ENCODE data around the gene DTX3.
A peak's percentile ranks its signal among the peaks of the same experiment; 100 is the strongest.

Gene DTX3

DNA sequence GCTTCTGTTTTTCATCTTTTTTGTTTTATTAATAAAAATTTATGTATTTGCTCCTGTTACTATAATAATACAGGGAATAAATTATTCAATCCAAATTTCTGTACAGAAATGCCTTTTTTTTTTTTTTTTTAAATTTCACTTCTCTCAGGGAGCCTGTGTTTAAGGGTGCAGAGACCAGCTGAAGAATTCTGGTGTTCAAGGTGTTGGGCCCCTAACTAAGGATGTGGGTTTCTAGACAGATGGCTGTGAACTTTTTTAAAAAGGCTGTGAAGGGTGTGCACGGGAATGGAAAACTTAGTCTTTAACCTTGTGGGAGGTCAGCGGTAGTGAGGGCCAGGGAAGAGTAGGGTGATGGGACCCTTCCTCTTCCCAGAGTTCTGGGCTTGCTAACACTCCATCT lies 1.3 kb upstream of the DTX3 start:
- TF ChIP-seq, protein P1, sequence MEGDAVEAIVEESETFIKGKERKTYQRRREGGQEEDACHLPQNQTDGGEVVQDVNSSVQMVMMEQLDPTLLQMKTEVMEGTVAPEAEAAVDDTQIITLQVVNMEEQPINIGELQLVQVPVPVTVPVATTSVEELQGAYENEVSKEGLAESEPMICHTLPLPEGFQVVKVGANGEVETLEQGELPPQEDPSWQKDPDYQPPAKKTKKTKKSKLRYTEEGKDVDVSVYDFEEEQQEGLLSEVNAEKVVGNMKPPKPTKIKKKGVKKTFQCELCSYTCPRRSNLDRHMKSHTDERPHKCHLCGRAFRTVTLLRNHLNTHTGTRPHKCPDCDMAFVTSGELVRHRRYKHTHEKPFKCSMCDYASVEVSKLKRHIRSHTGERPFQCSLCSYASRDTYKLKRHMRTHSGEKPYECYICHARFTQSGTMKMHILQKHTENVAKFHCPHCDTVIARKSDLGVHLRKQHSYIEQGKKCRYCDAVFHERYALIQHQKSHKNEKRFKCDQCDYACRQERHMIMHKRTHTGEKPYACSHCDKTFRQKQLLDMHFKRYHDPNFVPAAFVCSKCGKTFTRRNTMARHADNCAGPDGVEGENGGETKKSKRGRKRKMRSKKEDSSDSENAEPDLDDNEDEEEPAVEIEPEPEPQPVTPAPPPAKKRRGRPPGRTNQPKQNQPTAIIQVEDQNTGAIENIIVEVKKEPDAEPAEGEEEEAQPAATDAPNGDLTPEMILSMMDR (IDR thresholded peaks at IDR 0.05; ENCODE audit: extremely low read depth, missing control alignments), result no peak
- DNase-seq (ENCODE audit: low spot score), result no peak

DNA sequence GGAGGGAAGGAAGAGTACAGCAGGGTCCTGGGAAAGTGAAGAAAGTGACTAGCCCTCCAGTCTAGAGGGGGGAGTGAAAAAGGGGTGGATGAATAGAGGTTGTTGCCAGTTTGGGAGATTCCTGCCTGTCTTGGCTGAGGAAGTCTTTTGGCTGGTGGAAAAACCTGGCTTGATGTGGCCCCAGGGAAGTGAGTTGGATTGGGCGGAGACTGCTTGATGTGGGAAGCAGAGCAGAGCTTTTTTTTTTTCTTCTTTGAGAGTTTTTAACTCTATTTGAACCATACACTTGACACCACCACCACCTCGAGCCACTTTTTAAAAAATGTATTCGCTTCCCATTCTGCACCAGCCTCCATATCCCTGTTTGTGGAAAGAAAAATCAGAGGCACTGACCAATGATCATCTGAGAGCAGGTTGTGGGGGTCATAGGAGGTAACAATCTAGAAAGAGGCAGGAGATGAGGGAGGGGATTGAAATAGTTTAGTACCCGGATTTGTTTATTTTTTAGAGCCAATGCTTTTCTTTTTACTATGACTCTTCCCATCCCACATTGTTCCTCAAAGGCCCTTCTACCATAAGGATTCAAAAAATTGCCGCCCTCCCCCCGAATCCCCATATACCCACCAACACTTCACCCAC lies 690 bp upstream of the DTX3 start:
- DNase-seq (ENCODE audit: low spot score), result no peak
- TF ChIP-seq, protein P1 (IDR thresholded peaks at IDR 0.05; ENCODE audit: extremely low read depth, missing control alignments), result no peak

DNA sequence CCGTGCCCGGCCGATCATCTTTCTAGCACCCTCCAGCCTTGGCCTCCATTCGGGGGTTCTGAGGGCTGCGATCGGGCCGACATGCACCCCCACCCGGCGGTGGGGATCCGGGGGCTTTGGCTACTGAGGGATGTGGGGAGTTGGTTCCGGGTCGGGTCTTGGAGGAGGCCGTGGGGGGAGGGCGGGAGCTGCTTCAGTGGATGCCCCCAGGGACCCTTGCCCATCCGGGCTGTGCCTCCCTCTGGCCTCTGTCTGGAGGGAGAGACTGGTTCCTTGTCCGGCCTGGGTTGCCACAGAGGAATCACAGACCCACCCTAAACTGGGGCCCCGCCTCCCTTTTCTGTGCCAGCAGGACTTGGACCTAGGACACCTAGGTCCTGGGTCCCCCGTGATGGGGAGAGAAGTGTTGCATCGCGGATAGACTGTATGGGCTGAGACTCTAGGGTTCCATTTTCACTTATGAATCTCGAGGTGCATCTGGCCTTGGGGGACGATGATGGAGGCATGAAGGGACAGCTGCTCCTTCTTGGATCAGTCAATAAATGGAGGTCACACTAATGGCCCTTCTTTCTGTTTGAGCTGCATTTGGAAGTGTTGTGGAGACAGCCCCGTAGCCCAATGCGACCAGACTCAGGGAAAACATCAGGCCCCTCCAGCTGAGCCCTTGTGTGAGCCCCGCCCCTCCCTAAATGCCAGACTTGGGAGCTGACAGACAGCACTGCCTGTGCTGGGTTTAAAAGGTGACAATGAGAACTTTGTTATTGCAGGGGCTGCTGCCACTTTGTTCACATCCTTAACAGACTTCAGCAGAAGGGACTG lies 577 bp downstream of the DTX3 start:
- TF ChIP-seq, protein P1 (IDR thresholded peaks at IDR 0.05; ENCODE audit: extremely low read depth, missing control alignments), result no peak
- DNase-seq (ENCODE audit: low spot score), result peak; percentile 53

- TF ChIP-seq, protein P1 (IDR thresholded peaks at IDR 0.05; ENCODE audit: extremely low read depth, missing control alignments), result no peak
- DNase-seq (ENCODE audit: low spot score), result no peak
Observed at GRCh38 chr12:57605811-57606311, 1.2 kb downstream of the DTX3 start.

- TF ChIP-seq, protein P1 (IDR thresholded peaks at IDR 0.05; ENCODE audit: extremely low read depth, missing control alignments), result no peak
- no peak for DNase-seq (ENCODE audit: low spot score)
Observed at GRCh38 chr12:57606399-57606798, 1.8 kb downstream of the DTX3 start.

DNA sequence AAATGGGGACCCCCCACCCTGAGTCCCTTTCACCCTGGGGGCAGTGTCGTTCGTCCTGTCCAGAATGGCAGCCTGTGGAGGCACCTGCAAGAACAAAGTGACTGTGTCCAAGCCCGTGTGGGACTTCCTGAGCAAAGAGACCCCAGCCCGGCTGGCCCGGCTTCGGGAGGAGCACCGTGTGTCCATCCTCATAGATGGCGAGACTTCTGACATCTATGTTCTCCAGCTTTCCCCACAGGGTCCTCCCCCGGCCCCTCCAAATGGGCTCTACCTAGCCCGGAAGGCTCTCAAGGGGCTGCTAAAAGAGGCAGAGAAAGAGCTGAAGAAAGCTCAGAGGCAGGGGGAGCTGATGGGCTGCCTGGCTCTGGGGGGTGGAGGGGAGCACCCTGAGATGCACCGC lies 2.2 kb downstream of the DTX3 start:
- no peak for DNase-seq (ENCODE audit: low spot score)
- TF ChIP-seq, protein P1 (IDR thresholded peaks at IDR 0.05; ENCODE audit: extremely low read depth, missing control alignments), result no peak

DNA sequence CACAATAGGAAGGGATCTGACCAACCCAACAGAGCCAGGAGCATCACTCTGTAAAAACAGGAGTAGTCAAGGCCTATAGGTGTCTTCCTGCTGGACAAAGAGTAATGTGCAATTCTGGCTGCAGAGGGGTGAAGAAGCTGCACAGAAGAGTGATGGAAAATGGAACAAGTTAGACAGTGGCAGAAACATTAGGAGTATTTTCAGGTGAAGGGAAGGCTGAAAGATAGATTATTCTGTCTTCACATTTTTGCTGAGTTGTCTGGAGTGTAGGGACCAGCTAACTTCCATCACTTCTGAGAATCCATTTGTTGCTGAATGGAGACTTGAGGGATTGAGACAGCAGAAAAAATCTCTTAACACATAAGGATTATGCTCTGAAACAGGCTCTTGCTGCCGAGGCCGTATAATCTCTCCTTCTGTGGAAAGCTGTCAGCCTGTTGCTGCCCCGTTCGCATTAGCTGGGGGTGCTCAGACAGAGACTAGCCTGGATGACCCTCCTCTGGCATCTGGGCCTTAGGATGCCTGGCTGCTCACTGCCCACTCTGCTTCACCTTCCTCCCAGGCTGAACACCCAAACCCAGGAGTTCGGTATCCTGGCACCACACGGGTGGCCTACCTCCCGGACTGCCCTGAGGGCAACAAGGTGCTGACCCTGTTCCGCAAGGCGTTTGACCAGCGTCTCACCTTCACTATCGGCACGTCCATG lies 3.5 kb downstream of the DTX3 start:
- TF ChIP-seq, protein P1 (IDR thresholded peaks at IDR 0.05; ENCODE audit: extremely low read depth, missing control alignments), result no peak
- DNase-seq (ENCODE audit: low spot score), result no peak
